ENCODE results near the gene KRTAP2-1. TPM values are rescaled to one million over a fixed set of nuclear protein-coding genes. Genes with fewer than 3 reads are reported as not detected.
"Not testable (repeated sequence)": the region's sequence is repeated elsewhere in the genome, so short reads cannot be mapped to it uniquely, and the experiment has no call there.

KRTAP2-1 gene, protein sequence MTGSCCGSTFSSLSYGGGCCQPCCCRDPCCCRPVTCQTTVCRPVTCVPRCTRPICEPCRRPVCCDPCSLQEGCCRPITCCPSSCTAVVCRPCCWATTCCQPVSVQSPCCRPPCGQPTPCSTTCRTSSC
- not detected in 2 replicates for total RNA-seq
- not detected in 2 replicates for polyA plus RNA-seq
- not detected in 2 replicates for polyA plus RNA-seq (2012)
- not detected in 2 replicates for polyA minus RNA-seq (ENCODE audit: low replicate concordance)

DNA sequence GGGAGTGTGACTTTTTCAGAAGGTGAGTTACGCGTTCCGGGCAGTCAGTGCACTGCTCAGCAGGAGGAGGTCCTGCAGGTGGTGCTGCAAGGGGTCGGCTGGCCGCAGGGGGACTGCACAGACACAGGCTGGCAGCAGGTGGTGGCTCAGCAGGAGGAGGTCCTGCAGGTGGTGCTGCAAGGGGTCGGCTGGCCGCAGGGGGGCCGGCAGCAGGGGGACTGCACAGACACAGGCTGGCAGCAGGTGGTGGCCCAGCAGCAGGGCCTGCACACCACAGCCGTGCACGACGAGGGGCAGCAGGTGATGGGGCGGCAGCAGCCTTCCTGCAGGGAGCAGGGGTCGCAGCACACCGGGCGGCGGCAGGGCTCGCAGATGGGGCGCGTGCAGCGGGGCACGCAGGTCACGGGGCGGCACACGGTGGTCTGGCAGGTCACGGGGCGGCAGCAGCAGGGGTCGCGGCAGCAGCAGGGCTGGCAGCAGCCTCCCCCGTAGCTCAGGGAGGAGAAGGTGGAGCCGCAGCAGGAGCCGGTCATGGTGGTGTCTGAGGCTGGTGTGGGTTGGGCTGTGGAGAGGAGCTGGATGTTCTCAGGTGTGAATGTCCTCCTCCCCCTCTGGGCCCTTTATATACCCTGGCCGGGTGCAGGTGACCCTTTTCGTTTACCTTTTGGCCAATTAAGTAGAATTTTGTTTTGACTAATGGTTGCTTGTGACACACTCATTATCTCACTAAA lies at the start of gene KRTAP2-1:
Gene KRTAP2-1 (minus strand): TSS at position 582 of the 731 bp plus-strand sequence. CDS start 49 bp downstream, at position 533.
- not testable (repeated sequence) for H3K27ac ChIP-seq (ENCODE audit: insufficient read depth, low read length)

DNA sequence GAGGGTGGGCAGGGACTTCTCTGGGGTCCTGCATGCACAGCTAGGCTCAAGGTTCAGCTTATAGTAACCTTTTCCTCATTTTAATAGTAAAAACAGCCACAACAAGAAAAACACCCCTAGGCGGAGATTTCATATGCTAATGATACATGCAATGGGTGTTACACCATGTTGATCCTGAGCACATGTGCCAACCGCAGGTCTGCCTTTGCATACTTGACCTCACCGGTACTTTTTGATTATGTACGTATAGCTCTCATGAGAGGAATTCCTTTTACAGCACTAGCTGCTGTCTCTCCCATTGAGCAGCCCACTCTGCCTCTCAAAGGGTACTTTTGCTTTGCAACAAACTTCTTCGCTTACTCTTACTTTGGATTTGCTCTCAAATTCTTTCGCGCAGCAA lies 48.9 kb upstream of the KRTAP2-1 start:
- H3K4me2 ChIP-seq (ENCODE audit: extremely low read depth, insufficient read depth, low read length): no peak overlapping the region
- H3K36me3 ChIP-seq (ENCODE audit: control insufficient read depth, insufficient read depth, low read length): no peaks in the 10 kb centered on the region
- no peaks in the 10 kb centered on the region for H3K9me3 ChIP-seq (ENCODE audit: control insufficient read depth, insufficient read depth, low read depth, low read length)
- TF ChIP-seq EZH2 (IDR thresholded peaks at IDR 0.05; ENCODE audit: low read length, missing control alignments): no peak
- TF ChIP-seq, protein P1, sequence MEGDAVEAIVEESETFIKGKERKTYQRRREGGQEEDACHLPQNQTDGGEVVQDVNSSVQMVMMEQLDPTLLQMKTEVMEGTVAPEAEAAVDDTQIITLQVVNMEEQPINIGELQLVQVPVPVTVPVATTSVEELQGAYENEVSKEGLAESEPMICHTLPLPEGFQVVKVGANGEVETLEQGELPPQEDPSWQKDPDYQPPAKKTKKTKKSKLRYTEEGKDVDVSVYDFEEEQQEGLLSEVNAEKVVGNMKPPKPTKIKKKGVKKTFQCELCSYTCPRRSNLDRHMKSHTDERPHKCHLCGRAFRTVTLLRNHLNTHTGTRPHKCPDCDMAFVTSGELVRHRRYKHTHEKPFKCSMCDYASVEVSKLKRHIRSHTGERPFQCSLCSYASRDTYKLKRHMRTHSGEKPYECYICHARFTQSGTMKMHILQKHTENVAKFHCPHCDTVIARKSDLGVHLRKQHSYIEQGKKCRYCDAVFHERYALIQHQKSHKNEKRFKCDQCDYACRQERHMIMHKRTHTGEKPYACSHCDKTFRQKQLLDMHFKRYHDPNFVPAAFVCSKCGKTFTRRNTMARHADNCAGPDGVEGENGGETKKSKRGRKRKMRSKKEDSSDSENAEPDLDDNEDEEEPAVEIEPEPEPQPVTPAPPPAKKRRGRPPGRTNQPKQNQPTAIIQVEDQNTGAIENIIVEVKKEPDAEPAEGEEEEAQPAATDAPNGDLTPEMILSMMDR (conservative IDR thresholded peaks at IDR 0.05 in 1 of 2, IDR thresholded peaks at IDR 0.05 in 1 of 2; ENCODE audit: low read depth in 1 of 2, low read length in 2 of 2): no peak
- H2AFZ ChIP-seq (ENCODE audit: low read length): no peak overlapping the region
- no peak overlapping the region for H3K9ac ChIP-seq (ENCODE audit: insufficient read depth, low read length)
- peaks cover 3% of the 10 kb centered on the region for H3K4me1 ChIP-seq (ENCODE audit: control insufficient read depth, extremely low read depth, insufficient read depth, low read length)
- H3K27ac ChIP-seq (ENCODE audit: insufficient read depth, low read length): no peak overlapping the region
- no peaks in the 10 kb centered on the region for H3K79me2 ChIP-seq (ENCODE audit: control insufficient read depth, insufficient read depth, low read length)
- H4K20me1 ChIP-seq (ENCODE audit: control insufficient read depth, extremely low read depth, insufficient read depth, low read length): no peaks in the 10 kb centered on the region
- H3K4me3 ChIP-seq (replicated peaks in 1 of 4; ENCODE audit: control extremely low read depth in 1 of 4, insufficient read depth in 1 of 4, low read depth in 3 of 4, low read length in 4 of 4): no peak overlapping the region
- no peaks in the 10 kb centered on the region for H3K27me3 ChIP-seq (ENCODE audit: control insufficient read depth, insufficient read depth, low read length)
- no peak for DNase-seq (ENCODE audit: low read depth in 2 of 2)

More for the DNA sequence above, at the start of gene KRTAP2-1:
- not testable (repeated sequence) for H3K4me2 ChIP-seq (ENCODE audit: extremely low read depth, insufficient read depth, low read length); DNase-seq (ENCODE audit: low read depth in 2 of 2); H4K20me1 ChIP-seq (ENCODE audit: control insufficient read depth, extremely low read depth, insufficient read depth, low read length); H3K79me2 ChIP-seq (ENCODE audit: control insufficient read depth, insufficient read depth, low read length); H3K9ac ChIP-seq (ENCODE audit: insufficient read depth, low read length); H2AFZ ChIP-seq (ENCODE audit: low read length); H3K9me3 ChIP-seq (ENCODE audit: control insufficient read depth, insufficient read depth, low read depth, low read length); H3K4me1 ChIP-seq (ENCODE audit: control insufficient read depth, extremely low read depth, insufficient read depth, low read length); H3K27me3 ChIP-seq (ENCODE audit: control insufficient read depth, insufficient read depth, low read length); H3K4me3 ChIP-seq (replicated peaks in 1 of 4; ENCODE audit: control extremely low read depth in 1 of 4, insufficient read depth in 1 of 4, low read depth in 3 of 4, low read length in 4 of 4); H3K36me3 ChIP-seq (ENCODE audit: control insufficient read depth, insufficient read depth, low read length)

DNA sequence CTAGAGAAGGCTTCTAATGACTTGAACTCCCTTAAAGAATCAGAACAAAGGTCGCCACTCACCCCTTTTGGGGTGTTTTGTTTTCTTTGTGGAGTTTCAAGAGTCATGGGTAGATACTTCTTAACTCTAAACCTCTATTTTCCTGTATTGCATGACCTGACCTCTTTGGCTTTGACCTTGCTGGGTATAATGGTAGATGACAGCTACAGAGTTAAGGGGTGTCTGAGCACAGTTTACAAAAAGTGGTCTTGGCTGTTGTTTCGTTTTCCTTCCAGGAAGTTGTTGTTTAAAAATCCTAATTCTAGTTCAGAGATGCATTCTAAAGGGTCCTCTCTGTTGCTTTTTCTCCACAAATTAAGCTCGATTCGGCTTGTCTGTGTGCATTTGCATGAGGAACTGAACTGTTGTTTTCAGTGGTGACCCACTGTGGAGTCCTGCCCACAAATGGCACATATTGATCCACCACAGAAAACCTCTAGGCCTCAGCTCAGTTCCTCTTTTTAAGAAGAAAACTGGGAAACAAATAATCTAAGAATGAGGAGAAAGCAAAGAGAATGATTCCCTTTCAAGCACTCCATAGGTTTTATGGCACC lies 41.7 kb upstream of the KRTAP2-1 start:
- H4K20me1 ChIP-seq (ENCODE audit: control insufficient read depth, extremely low read depth, insufficient read depth, low read length); H3K79me2 ChIP-seq (ENCODE audit: control insufficient read depth, insufficient read depth, low read length); H3K4me3 ChIP-seq (replicated peaks in 1 of 4; ENCODE audit: control extremely low read depth in 1 of 4, insufficient read depth in 1 of 4, low read depth in 3 of 4, low read length in 4 of 4); H3K9ac ChIP-seq (ENCODE audit: insufficient read depth, low read length); DNase-seq (ENCODE audit: low read depth in 2 of 2); H2AFZ ChIP-seq (ENCODE audit: low read length); H3K4me2 ChIP-seq (ENCODE audit: extremely low read depth, insufficient read depth, low read length); H3K27ac ChIP-seq (ENCODE audit: insufficient read depth, low read length); H3K9me3 ChIP-seq (ENCODE audit: control insufficient read depth, insufficient read depth, low read depth, low read length); H3K27me3 ChIP-seq (ENCODE audit: control insufficient read depth, insufficient read depth, low read length); H3K4me1 ChIP-seq (ENCODE audit: control insufficient read depth, extremely low read depth, insufficient read depth, low read length); H3K36me3 ChIP-seq (ENCODE audit: control insufficient read depth, insufficient read depth, low read length): not testable (repeated sequence)

DNA sequence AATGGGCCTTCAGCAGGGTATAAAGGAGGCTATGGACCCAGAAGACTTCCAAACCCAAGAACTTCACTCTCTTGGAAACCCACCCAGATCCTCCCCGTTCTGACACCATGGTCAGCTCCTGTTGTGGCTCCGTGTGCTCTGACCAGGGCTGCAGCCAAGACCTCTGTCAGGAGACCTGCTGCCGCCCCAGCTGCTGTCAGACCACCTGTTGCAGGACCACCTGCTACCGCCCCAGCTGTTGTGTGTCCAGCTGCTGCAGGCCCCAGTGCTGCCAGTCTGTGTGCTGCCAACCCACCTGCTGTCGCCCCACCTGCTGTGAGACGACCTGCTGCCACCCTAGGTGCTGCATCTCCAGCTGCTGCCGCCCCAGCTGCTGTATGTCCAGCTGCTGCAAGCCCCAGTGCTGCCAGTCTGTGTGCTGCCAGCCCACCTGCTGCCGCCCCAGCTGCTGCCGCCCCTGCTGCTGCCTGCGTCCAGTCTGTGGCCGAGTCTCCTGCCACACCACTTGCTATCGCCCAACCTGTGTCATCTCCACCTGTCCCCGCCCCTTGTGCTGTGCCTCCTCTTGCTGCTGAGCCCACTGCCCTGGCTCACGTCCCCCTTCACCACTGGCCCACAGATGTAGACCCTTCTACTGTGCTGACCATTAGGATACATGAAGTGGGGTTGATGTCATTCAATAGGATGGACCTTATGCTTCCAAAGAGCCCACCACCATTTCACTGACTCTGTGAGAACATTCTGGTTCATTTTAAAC lies 37.2 kb upstream of the KRTAP2-1 start, which contains the start of gene KRTAP4-7:
Gene KRTAP4-7 (plus strand): TSS at position 51 of the 757 bp plus-strand sequence. CDS start 57 bp downstream, at position 108.
- H3K79me2 ChIP-seq (ENCODE audit: control insufficient read depth, insufficient read depth, low read length); H4K20me1 ChIP-seq (ENCODE audit: control insufficient read depth, extremely low read depth, insufficient read depth, low read length); H3K27ac ChIP-seq (ENCODE audit: insufficient read depth, low read length); H3K36me3 ChIP-seq (ENCODE audit: control insufficient read depth, insufficient read depth, low read length); DNase-seq (ENCODE audit: low read depth in 2 of 2); H3K4me3 ChIP-seq (replicated peaks in 1 of 4; ENCODE audit: control extremely low read depth in 1 of 4, insufficient read depth in 1 of 4, low read depth in 3 of 4, low read length in 4 of 4); H3K4me1 ChIP-seq (ENCODE audit: control insufficient read depth, extremely low read depth, insufficient read depth, low read length); H3K4me2 ChIP-seq (ENCODE audit: extremely low read depth, insufficient read depth, low read length); H3K27me3 ChIP-seq (ENCODE audit: control insufficient read depth, insufficient read depth, low read length); H3K9me3 ChIP-seq (ENCODE audit: control insufficient read depth, insufficient read depth, low read depth, low read length); H2AFZ ChIP-seq (ENCODE audit: low read length); H3K9ac ChIP-seq (ENCODE audit: insufficient read depth, low read length): not testable (repeated sequence)

DNA sequence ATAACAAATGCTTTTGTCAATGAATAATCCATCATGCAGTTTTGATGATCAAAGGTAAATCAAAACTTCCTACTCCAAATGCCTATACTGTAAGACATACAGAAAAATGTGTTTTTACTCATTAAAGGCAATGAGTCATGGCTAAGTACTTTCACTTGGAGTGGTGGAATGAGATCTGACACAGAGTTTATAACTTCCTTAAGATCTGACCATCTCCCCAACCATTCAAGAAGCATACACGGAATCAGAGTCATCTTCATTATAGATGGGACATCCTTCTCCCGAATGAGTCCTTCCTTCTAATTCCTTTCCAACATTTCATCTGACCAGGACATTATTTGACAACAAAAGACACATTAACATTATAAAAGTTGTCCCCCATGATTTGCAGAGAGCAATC lies 36.3 kb upstream of the KRTAP2-1 start:
- H3K36me3 ChIP-seq (ENCODE audit: control insufficient read depth, insufficient read depth, low read length); H4K20me1 ChIP-seq (ENCODE audit: control insufficient read depth, extremely low read depth, insufficient read depth, low read length); H3K9me3 ChIP-seq (ENCODE audit: control insufficient read depth, insufficient read depth, low read depth, low read length); H3K79me2 ChIP-seq (ENCODE audit: control insufficient read depth, insufficient read depth, low read length); H3K27ac ChIP-seq (ENCODE audit: insufficient read depth, low read length); H2AFZ ChIP-seq (ENCODE audit: low read length); H3K27me3 ChIP-seq (ENCODE audit: control insufficient read depth, insufficient read depth, low read length); H3K9ac ChIP-seq (ENCODE audit: insufficient read depth, low read length); H3K4me2 ChIP-seq (ENCODE audit: extremely low read depth, insufficient read depth, low read length); H3K4me3 ChIP-seq (replicated peaks in 1 of 4; ENCODE audit: control extremely low read depth in 1 of 4, insufficient read depth in 1 of 4, low read depth in 3 of 4, low read length in 4 of 4); H3K4me1 ChIP-seq (ENCODE audit: control insufficient read depth, extremely low read depth, insufficient read depth, low read length): not testable (repeated sequence)
- DNase-seq (ENCODE audit: low read depth in 2 of 2): peak in 1 of 2 donors; percentile 78
